HEK293T (cell line): ENCODE measurements around the gene ISG20L2.

ENCODE experiments used
- CTCF ChIA-PET: fragments of 350-600 bp; formaldehyde crosslinking; extraction: SDS; loops from one replicate; lab custom pipeline; 2021; ENCODE audit warnings: antibody characterized with exemption, inconsistent platforms; lab: Yijun Ruan, JAX
- POLR2A ChIA-PET: fragments of 350-600 bp; formaldehyde crosslinking; extraction: SDS; loops from one replicate; lab custom pipeline; 2020; ENCODE audit warnings: antibody characterized with exemption, inconsistent platforms; lab: Yijun Ruan, JAX
- DNase-seq: peaks from one replicate; pipeline ENCODE4 v3.0.0; 2012; ENCODE audit warnings: mixed read lengths; ENCODE audit errors: extremely low spot score
- ARNT ChIP-seq: fragments of 450-650 bp; IDR thresholded peaks from 2 replicates; pipeline ENCODE4 v1.6.1; 2017; ENCODE audit warnings: mild to moderate bottlenecking
- BHLHE40 ChIP-seq: fragments of 450-650 bp; IDR thresholded peaks from 2 replicates; pipeline ENCODE4 v1.6.1; 2016; ENCODE audit warnings: mild to moderate bottlenecking, moderate library complexity, borderline replicate concordance
- CTBP1 ChIP-seq: fragments of 450-650 bp; IDR thresholded peaks from 2 replicates; pipeline ENCODE4 v1.6.1; 2016; ENCODE audit warnings: borderline replicate concordance
- ELF4 ChIP-seq: fragments of 450-650 bp; IDR thresholded peaks from 2 replicates; pipeline ENCODE4 v1.6.1; 2017; ENCODE audit warnings: antibody characterized with exemption
- FOXK2 ChIP-seq: fragments of 450-650 bp; IDR thresholded peaks from 2 replicates; pipeline ENCODE4 v1.6.1; 2016; ENCODE audit warnings: mild to moderate bottlenecking
- FOXM1 ChIP-seq: fragments of 450-650 bp; IDR thresholded peaks from 2 replicates; pipeline ENCODE4 v1.6.1; 2017; ENCODE audit warnings: mild to moderate bottlenecking, borderline replicate concordance
- HDGF ChIP-seq: fragments of 450-650 bp; IDR thresholded peaks from 2 replicates; pipeline ENCODE4 v1.6.1; 2017; ENCODE audit warnings: antibody characterized with exemption, borderline replicate concordance
- NFRKB ChIP-seq: fragments of 450-650 bp; IDR thresholded peaks from 2 replicates; pipeline ENCODE4 v1.6.1; 2016; ENCODE audit warnings: mild to moderate bottlenecking, moderate library complexity
- SUZ12 ChIP-seq: fragments of 450-650 bp; IDR thresholded peaks from 2 replicates; pipeline ENCODE4 v1.6.1; 2016; ENCODE audit warnings: mild to moderate bottlenecking
- TARDBP ChIP-seq: fragments of 450-650 bp; IDR thresholded peaks from 2 replicates; pipeline ENCODE4 v1.6.1; 2016
- ZNF384 ChIP-seq: fragments of 450-650 bp; IDR thresholded peaks from 2 replicates; pipeline ENCODE4 v1.6.1; 2016
- TF ChIP-seq, protein P1 (sequence below): fragments of 450-650 bp; IDR thresholded peaks from 2 replicates; pipeline ENCODE4 v1.6.1; 2016

Gene ISG20L2

DNA sequence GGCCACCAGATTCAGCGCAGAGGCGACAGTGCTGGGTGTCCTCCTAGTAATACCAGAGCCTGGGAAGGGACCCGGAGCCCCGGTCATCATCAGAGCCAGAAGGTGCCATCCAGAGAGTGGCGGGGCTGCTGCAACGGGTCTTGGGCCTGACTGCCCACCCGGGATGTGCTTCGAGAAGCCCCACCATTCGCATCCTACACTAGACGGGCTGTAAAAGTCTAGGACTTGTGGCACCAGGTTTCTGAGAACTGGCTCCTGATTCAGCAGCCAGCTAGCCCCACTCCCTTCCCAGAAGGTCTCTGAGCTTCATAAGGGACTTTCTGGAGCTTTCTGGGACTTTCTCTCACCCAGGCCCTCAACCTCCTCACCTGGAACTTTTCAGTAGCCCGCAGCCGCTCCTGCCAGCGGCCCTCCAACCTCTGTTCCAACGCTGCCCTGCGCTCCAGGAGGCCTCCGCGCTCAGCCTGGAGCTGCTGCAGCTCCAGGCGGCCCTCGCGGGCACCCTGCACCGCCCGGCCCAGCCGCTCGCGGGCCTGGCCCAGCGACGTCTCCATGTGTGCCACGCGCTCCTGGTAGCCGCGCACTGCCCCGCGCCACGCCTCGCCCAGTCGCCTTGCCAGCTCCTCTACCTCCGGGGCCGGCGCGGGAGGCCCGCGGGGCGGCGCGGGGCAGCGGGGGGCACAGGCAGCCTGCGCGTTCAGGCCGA is 52.3 kb downstream of the ISG20L2 start:
- DNase-seq: no peak
- no peak for TF ChIP-seq ZNF384
- TF ChIP-seq TARDBP: no peak
- ChIA-PET CTCF (interaction anchor here (0.7 to 6.6 kb wide), 11 partner anchors 9 to 163 kb away, joined by 3 to 70 read pairs (median 7); partner anchors contain the start of genes CRABP2 and HAPLN2), POLR2A (interaction anchor here (0.8 to 8.1 kb wide), 9 partner anchors 8 to 57 kb away, joined by 3 to 122 read pairs (median 7); partner anchors contain the start of genes CRABP2, HAPLN2, ISG20L2 and METTL25B)

DNA sequence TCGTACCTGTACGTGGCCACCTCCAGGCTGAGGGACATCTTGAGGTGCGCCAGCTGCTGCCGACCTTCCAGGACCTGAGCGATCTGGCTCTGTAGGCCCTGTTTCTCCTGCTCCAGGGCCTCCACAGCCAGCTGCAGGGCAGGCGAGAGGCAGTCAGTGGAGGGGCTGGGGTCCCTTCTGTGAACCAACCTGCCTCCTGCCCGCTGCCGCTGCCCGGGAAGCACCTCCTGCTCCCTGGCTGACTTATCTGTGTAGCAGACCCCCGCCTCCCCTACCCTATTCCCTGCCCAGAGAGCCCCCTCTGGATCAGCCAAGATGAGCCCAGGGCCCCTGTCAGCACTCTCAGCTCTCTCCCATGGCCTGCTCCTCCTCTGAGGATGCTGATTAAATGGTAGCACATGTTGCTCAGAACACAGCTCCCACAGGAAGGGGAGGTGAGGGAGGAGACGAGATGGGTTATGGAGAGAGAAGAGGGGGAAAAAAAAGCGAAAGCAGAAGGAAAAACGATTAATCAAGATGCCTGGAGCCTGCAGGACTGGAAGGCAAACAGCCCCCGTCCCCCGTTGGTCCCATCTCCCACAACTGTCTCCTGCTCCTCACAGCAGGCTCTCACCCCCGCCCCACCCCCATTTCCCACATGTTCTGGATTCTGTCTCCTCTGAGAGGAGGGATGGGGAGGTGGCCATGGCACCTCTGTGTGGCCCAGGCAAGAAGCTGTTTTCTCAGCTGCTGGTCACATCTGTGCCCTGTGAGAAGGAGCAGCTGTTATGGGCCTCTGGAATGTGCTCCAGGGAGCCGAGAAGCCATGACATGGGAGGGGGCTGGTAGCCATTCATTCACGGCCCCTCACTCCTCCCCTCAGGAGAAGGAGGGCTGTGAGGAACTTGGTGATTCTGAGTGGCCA is 53.1 kb downstream of the ISG20L2 start:
- TF ChIP-seq FOXK2 (no peak), BHLHE40 (no peak), SUZ12 (no peak), FOXM1 (no peak), ARNT (no peak), ELF4 (no peak)
- no peak for DNase-seq
- CTCF ChIA-PET: interaction anchor here (0.7 to 6.6 kb wide), 10 partner anchors 10 to 715 kb away, joined by 3 to 70 read pairs (median 6); partner anchors contain the start of gene HAPLN2
- POLR2A ChIA-PET: interaction anchor here (0.8 to 8.1 kb wide), 7 partner anchors 11 to 94 kb away, joined by 3 to 122 read pairs (median 6); partner anchors contain the start of genes CRABP2, HAPLN2, ISG20L2 and METTL25B

DNA sequence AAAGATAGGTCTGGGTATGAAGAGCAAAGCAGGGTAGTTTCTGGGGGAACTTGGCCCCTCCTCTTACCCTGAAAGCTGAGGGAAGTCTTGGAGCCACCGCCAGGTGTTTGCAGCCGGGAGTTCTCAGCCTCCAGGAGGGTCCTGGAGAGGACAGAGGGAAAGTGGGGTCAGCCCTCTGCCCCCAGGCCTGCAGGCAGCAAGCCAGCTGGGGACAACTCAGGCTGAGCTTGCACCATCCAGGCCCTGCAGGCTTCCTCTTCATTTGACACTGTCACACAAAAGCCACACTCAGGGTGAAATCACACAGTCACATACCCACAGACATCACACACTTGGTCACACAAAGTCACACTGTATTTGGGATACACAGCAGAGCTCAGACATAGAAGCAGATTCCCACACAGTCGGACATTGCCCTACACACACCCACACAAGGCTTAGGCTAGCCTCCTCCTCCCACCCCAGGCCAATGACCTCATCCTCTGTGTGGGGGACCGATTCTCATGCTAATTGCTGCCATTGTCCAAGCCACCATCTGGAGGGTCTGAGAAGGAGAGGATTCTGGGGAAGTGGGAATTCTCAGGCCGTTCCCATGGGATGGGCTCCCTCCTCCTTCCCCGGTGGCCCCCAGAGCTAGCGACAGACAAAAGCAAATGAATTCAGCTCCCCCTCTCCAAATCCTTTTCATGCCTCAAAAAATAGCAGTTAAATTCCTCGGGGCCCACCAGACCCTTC is 55.0 kb downstream of the ISG20L2 start:
- TF ChIP-seq HDGF (no peak), CTBP1 (no peak), NFRKB (no peak)
- TF ChIP-seq, protein P1, sequence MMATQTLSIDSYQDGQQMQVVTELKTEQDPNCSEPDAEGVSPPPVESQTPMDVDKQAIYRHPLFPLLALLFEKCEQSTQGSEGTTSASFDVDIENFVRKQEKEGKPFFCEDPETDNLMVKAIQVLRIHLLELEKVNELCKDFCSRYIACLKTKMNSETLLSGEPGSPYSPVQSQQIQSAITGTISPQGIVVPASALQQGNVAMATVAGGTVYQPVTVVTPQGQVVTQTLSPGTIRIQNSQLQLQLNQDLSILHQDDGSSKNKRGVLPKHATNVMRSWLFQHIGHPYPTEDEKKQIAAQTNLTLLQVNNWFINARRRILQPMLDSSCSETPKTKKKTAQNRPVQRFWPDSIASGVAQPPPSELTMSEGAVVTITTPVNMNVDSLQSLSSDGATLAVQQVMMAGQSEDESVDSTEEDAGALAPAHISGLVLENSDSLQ: no peak
- POLR2A ChIA-PET: interaction anchor here (0.6 to 8.1 kb wide), 5 partner anchors 9 to 55 kb away, joined by 3 to 122 read pairs (median 4); partner anchors contain the start of genes ISG20L2 and METTL25B
- no peak for DNase-seq
- CTCF ChIA-PET: interaction anchor here (1.0 to 1.8 kb wide), 5 partner anchors 14 to 54 kb away, joined by 3 to 9 read pairs (median 4); partner anchors contain the start of gene HAPLN2
